Breast epithelium (tissue), 3 donors: ENCODE results near the gene BHMT.

Experiments used
- POLR2AphosphoS5 ChIP-seq, 3 donors: sonication (generic); formaldehyde crosslinking; IDR thresholded peaks; one replicate each; pipeline ENCODE4 v1.6.1; 2017; ENCODE audit warnings: antibody characterized with exemption in 3 of 3
- TF ChIP-seq, protein P1 (sequence below), 3 donors: fragments of 450-650 bp; IDR thresholded peaks; one replicate each; pipeline ENCODE4 v1.5.1; 2016 to 2017; ENCODE audit warnings: antibody characterized with exemption in 3 of 3, mild to moderate bottlenecking in 3 of 3, moderate library complexity in 3 of 3

DNA sequence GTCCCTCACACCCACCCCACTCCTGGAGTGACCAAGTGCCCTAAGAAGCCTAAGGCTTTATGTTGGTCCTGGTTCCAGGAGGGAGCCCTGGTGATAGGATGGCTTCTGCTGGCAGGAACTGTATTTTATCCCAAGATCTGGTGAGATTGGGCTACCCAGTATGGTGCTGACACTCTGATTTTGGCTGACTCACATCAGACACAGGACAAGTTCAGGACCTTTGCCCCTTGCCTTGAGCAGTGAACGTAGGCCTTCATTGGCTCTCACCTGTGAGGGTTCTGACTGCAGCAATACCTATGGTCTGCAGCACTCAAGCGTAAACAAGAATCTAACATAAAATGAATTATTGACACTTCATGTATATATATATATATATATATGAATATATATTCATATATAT lies 25.0 kb downstream of the BHMT start:
- TF ChIP-seq POLR2AphosphoS5 (IDR thresholded peaks at IDR 0.05) = no peak
- TF ChIP-seq, protein P1, sequence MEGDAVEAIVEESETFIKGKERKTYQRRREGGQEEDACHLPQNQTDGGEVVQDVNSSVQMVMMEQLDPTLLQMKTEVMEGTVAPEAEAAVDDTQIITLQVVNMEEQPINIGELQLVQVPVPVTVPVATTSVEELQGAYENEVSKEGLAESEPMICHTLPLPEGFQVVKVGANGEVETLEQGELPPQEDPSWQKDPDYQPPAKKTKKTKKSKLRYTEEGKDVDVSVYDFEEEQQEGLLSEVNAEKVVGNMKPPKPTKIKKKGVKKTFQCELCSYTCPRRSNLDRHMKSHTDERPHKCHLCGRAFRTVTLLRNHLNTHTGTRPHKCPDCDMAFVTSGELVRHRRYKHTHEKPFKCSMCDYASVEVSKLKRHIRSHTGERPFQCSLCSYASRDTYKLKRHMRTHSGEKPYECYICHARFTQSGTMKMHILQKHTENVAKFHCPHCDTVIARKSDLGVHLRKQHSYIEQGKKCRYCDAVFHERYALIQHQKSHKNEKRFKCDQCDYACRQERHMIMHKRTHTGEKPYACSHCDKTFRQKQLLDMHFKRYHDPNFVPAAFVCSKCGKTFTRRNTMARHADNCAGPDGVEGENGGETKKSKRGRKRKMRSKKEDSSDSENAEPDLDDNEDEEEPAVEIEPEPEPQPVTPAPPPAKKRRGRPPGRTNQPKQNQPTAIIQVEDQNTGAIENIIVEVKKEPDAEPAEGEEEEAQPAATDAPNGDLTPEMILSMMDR (IDR thresholded peaks at IDR 0.05) = no peak
